ENCODE measurements around the gene SYNGR1.

DNA sequence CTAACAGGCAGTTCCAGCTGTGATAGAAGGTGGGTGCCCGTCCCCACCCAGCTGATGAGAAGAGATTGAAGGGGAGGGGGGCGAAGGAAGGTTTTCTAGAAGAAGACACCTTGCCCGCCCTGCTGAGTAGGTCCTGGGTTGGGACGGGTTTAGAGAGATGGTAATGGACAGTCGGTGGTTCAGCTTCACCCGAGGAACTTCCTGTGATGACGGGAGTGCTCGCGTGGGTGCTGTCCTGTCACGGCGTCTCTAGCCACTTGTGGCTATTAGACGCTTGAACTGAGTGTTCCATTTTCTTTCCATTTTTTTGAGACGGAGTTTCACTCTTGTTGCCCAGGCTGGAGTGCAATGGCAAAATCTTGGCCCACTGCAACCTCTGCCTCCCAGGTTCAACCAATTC is 79.4 kb downstream of the SYNGR1 start:
- TF ChIP-seq, protein P1, sequence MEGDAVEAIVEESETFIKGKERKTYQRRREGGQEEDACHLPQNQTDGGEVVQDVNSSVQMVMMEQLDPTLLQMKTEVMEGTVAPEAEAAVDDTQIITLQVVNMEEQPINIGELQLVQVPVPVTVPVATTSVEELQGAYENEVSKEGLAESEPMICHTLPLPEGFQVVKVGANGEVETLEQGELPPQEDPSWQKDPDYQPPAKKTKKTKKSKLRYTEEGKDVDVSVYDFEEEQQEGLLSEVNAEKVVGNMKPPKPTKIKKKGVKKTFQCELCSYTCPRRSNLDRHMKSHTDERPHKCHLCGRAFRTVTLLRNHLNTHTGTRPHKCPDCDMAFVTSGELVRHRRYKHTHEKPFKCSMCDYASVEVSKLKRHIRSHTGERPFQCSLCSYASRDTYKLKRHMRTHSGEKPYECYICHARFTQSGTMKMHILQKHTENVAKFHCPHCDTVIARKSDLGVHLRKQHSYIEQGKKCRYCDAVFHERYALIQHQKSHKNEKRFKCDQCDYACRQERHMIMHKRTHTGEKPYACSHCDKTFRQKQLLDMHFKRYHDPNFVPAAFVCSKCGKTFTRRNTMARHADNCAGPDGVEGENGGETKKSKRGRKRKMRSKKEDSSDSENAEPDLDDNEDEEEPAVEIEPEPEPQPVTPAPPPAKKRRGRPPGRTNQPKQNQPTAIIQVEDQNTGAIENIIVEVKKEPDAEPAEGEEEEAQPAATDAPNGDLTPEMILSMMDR (IDR thresholded peaks at IDR 0.05), result no peak
- TF ChIP-seq POLR2AphosphoS5 (IDR thresholded peaks at IDR 0.05) (no peak), EP300 (IDR thresholded peaks at IDR 0.05) (no peak), POLR2A (IDR thresholded peaks at IDR 0.05) (no peak)

Measured in stomach (tissue), 4 donors.